G401.6 (cell line): Measurements from ENCODE around the gene ADD1.
"Not testable (repeated sequence)": the region's sequence is repeated elsewhere in the genome, so short reads cannot be mapped to it uniquely, and the experiment has no call there.

ENCODE experiments used
- FAIRE-seq: peaks from 2 replicates; lab custom pipeline; 2012; peaks lifted over from hg19 to GRCh38; lab: Jason Lieb, UNC

Gene ADD1

DNA sequence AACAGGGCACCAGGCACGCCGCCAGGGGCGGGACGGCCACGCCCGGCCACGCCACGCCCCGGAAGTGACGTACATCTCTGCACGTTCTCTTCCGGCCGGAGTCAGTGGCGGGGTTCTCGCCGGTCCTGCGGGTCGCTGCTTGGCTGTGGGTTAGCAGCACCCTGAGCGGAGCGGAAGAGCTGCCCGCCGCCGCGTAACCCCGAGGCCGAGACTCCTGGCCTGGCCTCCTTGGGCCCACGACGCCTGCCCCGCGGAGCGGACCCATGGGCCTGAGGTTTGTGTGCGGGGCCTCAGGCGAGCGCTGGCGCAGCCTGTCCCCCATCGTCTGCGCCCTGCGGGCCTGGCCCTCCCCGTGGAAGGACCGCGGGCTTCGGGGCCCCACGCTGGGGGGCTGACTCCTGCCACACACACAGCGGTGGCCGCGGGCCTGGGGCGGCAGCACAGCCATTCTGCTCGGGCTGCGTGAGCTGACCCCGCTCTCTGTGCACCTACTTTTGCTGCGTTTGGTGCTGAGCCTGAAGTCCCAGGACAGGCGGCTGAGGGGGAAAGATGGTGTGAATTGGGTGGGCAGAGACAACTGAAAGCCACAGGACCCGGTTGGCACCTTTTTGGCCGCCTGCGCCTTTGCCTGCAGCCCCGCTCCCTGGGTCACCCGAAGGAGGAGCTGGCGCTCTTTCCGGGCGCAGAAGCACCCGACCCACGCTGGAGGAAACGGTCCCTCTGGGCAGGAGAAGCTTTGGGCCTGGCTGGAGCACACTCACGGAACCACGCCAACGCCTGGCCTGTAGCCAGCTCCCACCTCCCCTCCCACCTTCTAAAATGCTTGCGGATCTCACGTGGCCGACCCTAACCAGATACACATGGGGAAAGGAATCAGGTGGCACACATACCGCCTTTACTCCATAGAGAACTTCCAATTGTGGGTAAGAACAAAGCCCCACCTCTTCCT, 91.4 kb downstream of the ADD1 start:
- no peak for FAIRE-seq

DNA sequence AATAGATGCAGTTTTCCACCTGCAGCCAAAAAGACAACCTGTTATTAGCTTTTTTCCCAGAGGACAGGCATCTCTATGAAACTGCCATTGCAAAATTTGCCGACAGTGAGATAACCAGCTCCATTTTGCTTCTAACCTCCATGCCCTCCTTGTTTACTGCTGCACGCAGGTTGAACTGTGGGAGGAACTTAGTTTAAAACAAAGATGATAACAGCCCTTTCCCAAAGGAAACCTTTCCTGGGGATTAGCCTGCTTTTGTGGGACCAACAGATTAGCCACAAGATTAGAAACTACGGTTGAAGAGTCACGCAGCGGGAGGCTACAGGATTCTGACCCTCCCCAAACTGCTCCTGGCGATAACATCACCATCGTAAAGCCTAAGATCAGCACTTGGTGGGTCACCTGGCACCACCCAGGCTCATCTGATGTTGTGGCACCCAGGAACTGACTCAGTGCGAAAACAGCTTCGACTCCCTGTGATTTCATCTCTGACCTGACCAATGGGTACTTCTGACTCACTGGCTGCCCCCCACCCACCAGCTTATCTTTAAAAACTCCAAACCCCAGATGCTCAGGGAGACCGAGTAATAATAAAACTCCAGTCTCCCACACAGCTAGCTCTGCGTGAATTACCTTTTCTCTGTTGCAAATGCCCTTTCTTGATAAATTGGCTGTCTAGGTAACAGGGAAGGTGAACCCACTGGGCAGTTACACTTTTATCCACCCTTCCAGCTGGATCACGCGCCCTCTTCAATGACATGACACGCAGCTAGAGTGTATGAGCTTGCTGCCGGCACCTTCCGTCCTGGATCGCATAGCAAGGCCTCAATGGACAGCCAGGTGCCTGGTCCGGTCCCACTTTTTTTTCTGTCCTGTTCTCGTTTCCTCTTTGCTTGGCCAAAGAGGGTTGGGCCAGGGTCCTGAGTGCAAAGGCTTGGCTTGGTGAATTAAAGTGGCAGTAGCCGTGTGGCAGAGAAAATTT, 92.4 kb downstream of the ADD1 start:
- FAIRE-seq: no peak

DNA sequence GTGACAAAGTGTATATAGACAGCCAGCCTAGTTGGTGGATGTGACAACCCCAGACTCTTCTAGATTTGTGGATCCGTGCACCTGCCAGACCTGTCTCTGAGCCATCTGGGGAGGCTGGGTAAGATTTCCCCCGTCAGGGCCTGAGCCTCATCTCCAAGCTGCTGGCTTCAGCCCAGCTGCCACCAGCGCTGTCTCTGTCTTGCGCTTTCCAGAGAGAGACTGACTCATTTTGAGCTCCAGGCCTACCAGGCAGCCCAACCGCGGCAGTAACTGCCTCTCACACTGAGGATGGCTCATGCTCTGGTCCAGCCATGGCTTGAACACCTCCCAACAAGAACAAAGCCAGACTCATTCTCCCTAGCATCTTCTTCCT, 93.1 kb downstream of the ADD1 start:
- no peak for FAIRE-seq

DNA sequence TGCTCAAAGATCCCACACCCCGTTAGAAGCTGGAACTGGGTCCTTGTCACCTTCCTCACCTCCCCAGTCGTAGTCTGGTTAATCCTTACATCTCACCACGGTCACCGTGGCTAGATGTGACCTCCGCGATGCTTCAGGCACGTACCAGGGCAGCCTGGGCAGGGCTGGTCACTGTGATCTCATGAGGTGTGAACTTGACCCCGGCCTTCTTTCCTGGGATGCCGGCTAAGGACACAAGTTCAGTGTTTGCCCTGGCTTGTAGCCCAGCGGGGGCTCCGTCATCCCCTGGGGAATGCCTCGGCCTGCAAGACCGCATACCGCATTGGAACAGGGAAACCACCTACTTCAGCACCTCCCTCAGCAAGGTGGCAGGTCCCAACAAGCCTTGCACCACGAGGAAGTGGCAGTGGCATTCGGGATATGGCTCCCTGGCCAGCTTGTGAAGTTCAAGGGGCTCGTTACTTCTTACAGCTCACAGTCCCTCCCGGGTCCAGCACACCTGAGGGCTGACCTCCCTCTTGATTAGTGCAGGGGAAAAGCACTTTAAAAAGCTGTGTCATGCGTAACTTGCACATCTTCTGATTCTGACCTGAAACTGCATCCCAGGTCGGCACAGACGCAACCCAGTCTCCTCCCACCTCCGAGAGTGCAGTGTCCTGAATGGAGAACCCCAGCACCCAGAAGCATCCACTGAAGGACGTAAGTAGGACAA, 93.7 kb downstream of the ADD1 start:
- FAIRE-seq: no peak

DNA sequence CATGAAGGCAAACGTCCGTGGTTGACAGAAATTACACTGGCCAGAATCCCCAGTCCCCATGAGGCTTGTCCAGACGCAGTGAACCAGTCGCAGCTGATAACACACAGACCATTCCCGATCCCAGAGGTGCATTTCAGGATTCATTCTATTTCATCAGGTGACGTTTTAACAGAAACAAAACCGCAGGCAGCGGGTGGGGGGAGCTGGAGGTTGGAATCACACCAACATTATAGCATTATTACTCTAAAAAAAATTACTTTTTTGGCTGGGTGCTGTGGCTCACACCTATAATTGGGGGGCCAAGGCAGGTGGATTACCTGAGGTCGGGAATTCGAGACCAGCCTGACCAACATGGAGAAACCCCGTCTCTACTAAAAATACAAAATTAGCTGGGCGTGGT, 94.3 kb downstream of the ADD1 start:
- FAIRE-seq: no peak

DNA sequence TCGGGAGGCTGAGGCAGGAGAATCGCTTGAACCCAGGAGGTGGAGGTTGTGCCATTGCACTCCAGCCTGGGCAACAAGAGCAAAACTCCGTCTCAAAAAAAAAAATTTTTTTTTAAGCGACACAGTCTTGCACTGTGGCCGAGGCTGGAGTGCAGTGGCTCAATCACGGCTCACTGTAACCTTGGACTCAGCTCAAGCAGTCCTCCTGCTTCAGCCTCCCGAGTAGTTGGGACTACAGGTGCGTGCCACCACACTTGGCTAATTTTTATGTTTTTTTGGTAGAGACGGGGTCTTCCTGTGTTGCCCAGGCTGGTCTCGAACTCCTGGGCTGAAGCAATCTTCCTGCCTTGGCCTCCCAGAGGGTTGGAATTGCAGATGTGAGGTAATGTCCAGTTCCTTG, 94.8 kb downstream of the ADD1 start:
- FAIRE-seq: not testable (repeated sequence)

DNA sequence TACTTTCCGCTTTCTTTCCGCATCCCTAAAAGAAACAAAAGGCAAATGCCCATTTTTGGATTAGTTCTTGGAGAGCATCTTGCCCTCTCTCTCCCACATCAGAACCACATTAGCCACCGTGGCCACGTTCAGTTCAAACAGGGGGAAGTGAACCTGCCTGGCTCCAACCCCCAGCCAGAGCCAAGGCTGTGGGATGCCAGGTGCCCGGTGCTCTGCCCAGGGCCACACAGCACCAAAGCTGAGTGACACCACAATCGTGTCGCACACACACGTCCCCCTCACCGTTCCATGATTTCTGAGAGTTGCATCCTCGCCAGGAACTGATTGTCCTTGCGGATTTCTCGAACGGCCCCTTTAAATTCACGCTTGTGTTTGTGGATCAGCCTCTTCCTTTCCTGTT, 95.3 kb downstream of the ADD1 start:
- FAIRE-seq: no peak

DNA sequence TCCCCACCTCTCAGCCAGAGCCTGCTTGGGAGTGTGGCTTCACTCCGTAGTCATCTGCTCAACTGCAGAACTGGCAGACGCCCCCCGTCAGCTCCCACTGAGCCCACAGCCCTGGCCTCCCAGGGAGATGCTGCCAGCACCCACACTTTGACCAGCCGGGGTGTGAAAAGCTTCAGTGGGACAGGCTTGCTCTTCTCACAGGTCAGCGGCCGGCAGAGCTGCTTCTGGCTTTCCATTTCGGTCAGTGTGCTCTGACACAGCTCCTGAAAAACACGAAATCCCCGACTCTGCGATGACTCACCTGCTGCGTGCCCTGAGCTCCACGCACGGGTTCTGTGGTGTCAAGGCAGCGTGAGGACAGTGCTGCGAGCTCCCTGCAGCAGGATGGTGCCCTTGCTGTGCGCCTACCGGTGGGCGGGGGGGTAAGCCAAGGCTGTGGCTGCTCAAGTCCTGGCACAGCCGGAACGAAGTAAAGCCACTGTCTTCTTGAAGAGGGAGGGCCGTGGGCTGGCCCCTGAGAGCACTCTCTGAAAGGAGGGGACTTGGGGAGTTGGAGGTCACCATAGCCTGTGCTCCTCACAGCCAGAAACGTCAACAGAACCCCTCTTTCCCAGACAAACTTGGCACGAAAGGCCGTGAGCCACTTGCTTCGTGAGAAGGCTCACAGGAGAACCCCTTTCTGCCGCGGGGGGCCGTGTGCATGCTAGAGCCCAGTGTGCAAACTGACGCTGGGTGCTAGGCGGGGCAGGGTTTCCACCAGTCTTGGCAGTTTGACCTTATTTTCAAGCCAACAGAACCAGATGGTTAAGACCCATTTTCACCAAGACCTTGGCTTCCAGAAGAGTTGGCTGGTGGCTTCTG, 96.0 kb downstream of the ADD1 start:
- no peak for FAIRE-seq

DNA sequence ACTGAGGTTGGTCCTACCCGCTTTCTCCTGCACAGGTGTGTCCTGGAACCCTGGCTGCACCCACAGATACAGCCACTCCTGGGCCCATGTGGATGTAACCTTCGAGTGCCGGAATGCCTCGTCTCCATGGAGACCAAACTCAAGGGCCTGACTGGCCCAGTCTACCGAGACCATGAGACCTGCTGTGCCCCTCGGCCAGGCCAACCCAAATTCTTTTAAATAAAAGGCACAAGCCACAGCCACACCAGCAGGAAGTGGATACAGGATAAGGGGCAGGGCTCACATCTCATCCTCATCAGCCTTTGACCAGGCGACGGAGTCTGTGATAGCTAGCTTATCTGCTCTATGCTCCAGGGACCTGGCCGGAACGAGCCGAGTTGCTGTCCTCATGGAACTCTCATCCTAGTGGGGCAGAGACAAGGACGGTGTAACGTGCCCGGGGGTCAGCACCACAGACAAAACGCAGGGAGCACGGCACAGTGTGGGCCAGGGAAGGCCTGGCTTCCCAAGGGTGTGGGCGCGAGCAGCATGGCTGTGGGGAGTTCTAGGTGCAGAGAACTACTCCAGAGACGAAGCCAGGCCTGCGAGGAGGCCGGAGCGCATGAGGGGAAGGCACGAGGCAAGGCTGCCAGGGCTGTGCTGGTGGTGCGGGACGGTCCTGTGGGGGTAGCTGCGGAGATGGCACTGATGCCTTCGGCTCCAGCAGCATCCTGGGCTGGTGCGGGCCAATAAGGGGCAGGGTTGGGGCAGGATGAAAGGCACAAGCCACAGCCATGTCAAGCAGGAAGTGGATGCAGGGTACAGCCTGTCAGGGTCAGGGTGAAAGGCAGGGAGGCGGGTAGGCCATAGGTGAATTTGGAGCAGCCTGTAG, 96.9 kb downstream of the ADD1 start:
- no peak for FAIRE-seq

DNA sequence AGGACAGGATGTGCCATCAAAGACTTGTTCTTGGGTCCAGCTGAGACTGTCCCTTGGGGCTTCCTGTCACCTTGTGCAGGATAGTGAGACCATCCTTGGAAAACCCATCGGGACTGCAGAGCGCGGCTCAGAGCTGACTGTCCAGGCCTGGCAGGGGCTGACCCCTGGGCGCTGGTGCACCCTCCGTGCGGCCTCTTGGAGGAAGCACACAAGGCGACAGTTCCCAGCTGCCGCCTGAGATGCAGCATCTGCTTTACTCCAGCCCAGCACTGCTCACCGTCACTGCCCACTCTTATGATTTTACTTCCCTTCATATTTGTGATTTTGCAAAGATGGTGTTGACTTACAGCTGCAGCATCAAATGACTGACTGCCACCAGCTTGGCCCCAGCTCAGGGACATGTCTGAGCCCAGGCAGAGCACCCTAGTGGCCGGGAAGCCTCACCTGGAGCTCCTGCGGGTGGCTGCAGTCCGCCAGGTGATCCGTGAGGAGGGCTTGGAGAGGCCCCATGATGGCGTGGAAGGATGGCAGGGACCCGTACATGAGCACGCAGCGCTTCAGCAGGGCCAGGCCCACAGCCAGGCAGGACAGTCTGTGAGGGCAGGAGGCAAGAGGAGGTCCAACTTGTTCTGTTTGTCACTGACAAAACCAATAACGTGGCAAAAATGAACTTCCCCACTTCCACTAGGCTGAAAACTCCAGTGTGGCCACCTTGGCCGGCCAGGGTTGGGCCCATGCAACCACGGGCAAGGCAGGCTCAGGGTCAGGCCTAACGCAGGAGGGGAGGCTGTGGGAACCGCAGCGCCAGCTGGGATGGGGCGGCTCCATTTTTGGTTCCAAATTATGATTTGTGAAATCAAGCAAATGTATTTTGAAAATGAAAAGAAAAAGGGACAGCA, 97.7 kb downstream of the ADD1 start:
- no peak for FAIRE-seq

DNA sequence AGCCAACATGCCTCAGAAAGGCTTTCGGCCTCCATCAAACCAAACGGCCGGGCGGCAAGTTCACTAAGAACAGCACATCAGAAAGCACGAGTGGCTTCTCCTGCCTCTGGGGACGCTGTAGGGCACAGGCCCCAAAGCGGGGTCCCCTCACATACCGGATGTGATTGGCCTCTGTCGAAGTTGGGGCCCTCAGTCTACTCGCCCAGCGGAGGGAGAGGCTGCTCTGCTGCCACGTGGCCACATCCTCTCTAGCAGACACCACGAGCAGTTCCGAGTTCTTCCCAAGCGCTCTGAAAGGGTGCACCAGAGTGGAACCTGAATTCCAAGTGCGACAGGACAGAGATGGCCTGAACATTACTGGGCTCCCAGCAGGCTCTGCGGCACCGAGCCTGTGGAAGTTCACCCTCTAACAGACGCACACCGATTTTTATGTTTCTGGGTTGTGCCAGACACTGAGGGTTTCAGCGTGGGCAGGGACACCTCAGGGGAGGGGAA, 98.4 kb downstream of the ADD1 start:
- no peak for FAIRE-seq

DNA sequence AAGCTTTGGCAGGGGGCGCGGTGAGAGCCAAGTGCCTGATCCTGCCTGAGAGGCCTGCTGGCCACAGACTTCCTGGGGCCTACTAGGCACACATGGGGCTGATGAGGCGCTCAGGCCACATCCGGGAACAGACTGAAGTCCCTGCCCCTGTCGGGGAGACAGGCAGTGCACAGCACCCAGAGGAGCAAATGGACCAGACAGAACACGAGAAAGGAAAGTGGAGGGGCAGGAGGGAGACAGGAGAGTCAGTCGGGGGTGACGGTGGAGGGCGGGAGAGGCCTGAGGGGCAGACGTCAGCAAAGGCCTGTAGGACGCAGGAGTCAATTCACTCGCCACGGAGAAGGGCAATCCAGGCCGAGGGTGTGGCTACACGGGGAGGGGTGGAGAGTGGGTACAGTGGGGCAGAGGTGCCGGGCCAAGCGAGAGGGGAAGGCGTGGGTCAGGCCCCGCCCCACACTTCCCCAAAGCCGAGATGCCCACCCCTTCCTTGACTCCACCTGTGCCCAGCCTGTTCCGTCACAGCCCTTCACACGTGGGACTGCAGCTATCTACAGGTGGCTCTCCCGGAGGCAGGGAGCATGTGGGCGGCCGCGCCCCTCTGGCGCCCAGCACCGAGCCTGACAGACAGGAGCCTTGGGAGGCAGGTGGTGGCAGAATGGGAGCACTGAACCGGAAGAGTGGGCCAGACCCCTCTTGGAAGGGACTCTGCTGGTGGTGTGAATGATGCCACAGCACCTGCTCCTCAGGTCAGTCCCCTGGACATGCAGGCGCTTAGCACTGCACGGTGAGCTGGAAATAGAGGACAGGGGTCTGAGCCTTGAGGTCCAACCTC, 99.1 kb downstream of the ADD1 start:
- FAIRE-seq: no peak

DNA sequence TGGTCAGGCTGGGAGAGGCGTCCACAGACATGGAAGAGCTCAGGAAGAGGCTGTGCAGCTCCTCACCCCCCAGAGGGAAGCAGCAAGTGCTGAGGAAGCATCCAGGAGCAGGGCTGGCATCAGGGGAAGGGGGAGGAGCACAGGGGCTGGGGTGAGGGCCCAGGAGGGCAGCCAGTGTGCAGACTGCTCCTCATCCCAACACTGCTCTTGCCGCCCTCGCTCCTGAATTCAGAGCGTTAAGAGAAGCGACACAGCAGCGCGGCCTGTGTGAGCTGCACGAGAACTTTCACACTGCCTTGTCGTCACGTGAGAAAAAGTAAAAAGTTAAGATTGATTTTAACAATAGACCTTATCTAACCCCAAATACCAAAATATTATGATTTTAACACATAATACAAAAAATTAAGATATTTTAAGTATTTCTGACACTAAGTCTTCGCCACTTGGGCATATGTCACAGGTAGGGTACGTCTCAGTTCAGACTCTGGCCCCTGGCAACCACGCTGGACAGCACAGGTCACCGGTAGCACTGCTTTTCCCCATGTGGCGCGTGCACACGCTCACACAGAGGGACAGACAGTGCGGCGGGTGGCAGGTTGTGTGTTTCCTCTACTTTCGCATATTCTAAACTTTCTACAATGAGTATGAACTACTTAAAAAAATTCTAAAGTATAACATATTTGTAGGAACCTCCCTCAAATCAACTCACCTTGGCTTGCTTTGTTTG, 99.9 kb downstream of the ADD1 start:
- FAIRE-seq: no peak

DNA sequence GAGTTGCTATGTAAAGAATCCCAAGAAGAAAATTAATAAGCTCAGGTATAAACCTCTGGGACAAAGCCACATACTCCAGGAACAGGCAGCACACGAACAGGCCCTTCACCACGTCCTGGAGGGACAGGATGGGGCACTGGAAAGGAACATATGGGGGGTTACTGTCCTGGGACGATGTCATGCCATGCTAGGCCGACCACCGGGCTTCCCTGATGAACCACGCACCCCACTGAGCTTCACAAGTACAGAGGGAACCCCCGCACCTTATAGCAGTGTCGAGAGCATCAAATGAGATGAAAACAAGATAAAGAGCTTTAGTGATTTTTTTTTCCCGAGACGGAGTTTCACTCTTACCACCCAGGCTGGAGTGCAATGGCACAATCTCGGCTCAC, 100.4 kb downstream of the ADD1 start:
- FAIRE-seq: no peak

DNA sequence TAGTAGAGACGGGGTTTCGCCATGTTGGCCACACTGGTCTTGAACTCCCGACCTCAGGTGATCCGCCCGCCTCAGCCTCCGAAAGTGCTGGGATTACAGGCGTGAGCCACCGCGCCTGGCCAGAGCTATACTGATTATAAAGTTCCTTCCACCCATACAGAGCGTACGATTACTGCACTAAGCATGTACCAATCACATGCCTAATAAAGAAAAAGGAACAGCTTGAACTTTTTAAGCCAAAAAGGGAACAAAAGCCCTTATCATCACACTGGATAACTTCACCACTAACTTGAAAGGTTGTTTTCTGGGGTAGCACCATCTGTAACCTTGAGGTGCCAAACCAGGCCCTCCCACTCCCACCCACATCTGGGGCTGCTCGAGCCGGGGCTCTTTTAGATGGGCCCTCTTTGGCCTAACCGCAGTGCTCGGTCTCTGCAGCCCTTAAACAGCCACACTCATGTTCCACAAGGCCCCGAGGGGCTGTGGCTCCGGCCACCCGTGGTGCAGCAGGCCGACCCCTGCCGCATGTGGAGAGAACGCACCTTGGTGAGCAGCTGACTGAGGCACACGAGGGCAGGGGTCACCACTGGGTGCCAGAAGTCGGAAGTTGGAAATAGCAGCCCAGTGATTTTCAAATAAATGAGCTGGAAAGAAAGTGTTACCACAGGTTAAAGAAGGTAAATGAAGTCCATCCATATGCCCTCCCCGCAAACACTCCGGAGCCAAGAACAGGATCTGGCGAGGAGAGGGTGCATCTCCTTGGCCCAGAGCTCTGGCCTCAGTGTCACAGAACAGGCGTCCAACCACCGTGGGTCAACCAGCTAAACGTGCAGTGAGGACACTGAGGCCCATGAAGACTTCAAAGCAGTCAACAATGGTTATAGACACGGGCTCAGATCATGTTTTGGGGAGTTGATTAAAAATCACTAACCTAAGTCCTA, 101.2 kb downstream of the ADD1 start:
- FAIRE-seq: no peak
